SK-N-SH (cell line): ENCODE results near the gene KPNA5.

Source experiments
- ELF1 ChIP-seq: IDR thresholded peaks from 2 replicates; pipeline ENCODE4 v1.4.0; 2012
- EZH2phosphoT487 ChIP-seq: fragments of 200-600 bp; sonication (generic); IDR thresholded peaks from 2 replicates; pipeline ENCODE4 v1.6.1; 2017; ENCODE audit warnings: low read depth, mixed run types, mild to moderate bottlenecking, antibody characterized with exemption, moderate library complexity, borderline replicate concordance
- MEF2A ChIP-seq: IDR thresholded peaks from 2 replicates; pipeline ENCODE4 v1.4.0; 2012; ENCODE audit warnings: low read depth, borderline replicate concordance
- NRF1 ChIP-seq: IDR thresholded peaks from 2 replicates; pipeline ENCODE4 v1.6.1; 2012; ENCODE audit warnings: low read depth, mild to moderate bottlenecking, low read length
- POLR2AphosphoS5 ChIP-seq: IDR thresholded peaks from 2 replicates; pipeline ENCODE4 v1.6.1; 2012; ENCODE audit warnings: low read depth, low read length
- SIN3A ChIP-seq: IDR thresholded peaks from 2 replicates; pipeline ENCODE4 v1.6.1; 2012; ENCODE audit warnings: low read depth, mild to moderate bottlenecking, low read length, moderate library complexity, borderline replicate concordance
- TF ChIP-seq, protein P1 (sequence below): fragments of 200-600 bp; sonication (generic); IDR thresholded peaks from 2 replicates; pipeline ENCODE4 v1.6.1; 2017; ENCODE audit warnings: antibody characterized with exemption, mild to moderate bottlenecking, moderate library complexity
- TF ChIP-seq, protein P2 (sequence below): fragments of 150-350 bp; IDR thresholded peaks from 2 replicates; pipeline ENCODE4 v1.6.1; 2017; ENCODE audit warnings: antibody characterized with exemption, low read length, low read depth, borderline replicate concordance
- TF ChIP-seq, protein P3 (sequence below): IDR thresholded peaks from 2 replicates; pipeline ENCODE4 v1.6.1; 2012; ENCODE audit warnings: mild to moderate bottlenecking, low read depth, low read length, moderate library complexity

DNA sequence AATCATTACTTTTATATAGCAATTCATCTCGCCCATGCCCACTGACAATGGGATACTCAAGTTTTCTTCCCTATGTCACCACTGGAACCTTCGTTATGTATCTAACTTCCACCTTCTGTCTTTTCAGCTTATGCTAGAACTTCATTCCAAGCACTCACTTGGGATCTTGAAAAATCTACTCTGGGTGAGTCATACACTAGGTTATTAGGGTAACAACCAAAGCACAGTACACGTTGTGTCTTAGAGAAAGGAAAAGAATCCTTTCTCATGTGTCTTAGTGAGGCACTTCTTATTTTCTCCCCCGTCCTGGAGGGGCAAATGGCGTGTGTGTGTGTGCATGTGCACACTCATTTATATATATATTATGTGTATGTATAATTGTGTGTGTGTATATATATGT, 102.8 kb downstream of the KPNA5 start:
- TF ChIP-seq, protein P1, sequence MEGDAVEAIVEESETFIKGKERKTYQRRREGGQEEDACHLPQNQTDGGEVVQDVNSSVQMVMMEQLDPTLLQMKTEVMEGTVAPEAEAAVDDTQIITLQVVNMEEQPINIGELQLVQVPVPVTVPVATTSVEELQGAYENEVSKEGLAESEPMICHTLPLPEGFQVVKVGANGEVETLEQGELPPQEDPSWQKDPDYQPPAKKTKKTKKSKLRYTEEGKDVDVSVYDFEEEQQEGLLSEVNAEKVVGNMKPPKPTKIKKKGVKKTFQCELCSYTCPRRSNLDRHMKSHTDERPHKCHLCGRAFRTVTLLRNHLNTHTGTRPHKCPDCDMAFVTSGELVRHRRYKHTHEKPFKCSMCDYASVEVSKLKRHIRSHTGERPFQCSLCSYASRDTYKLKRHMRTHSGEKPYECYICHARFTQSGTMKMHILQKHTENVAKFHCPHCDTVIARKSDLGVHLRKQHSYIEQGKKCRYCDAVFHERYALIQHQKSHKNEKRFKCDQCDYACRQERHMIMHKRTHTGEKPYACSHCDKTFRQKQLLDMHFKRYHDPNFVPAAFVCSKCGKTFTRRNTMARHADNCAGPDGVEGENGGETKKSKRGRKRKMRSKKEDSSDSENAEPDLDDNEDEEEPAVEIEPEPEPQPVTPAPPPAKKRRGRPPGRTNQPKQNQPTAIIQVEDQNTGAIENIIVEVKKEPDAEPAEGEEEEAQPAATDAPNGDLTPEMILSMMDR, result no peak
- TF ChIP-seq ELF1, result no peak
- TF ChIP-seq POLR2AphosphoS5, result no peak
- no peak for TF ChIP-seq MEF2A
- no peak for TF ChIP-seq EZH2phosphoT487
- TF ChIP-seq, protein P2, sequence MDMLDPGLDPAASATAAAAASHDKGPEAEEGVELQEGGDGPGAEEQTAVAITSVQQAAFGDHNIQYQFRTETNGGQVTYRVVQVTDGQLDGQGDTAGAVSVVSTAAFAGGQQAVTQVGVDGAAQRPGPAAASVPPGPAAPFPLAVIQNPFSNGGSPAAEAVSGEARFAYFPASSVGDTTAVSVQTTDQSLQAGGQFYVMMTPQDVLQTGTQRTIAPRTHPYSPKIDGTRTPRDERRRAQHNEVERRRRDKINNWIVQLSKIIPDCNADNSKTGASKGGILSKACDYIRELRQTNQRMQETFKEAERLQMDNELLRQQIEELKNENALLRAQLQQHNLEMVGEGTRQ, result no peak
- TF ChIP-seq NRF1, result no peak
- TF ChIP-seq, protein P3, sequence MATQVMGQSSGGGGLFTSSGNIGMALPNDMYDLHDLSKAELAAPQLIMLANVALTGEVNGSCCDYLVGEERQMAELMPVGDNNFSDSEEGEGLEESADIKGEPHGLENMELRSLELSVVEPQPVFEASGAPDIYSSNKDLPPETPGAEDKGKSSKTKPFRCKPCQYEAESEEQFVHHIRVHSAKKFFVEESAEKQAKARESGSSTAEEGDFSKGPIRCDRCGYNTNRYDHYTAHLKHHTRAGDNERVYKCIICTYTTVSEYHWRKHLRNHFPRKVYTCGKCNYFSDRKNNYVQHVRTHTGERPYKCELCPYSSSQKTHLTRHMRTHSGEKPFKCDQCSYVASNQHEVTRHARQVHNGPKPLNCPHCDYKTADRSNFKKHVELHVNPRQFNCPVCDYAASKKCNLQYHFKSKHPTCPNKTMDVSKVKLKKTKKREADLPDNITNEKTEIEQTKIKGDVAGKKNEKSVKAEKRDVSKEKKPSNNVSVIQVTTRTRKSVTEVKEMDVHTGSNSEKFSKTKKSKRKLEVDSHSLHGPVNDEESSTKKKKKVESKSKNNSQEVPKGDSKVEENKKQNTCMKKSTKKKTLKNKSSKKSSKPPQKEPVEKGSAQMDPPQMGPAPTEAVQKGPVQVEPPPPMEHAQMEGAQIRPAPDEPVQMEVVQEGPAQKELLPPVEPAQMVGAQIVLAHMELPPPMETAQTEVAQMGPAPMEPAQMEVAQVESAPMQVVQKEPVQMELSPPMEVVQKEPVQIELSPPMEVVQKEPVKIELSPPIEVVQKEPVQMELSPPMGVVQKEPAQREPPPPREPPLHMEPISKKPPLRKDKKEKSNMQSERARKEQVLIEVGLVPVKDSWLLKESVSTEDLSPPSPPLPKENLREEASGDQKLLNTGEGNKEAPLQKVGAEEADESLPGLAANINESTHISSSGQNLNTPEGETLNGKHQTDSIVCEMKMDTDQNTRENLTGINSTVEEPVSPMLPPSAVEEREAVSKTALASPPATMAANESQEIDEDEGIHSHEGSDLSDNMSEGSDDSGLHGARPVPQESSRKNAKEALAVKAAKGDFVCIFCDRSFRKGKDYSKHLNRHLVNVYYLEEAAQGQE, result no peak
- no peak for TF ChIP-seq SIN3A
